Measurements from ENCODE around the gene PLXNA4.

- TF ChIP-seq POLR2A (IDR thresholded peaks at IDR 0.05; ENCODE audit: low read depth, low read length), result no peak
- TF ChIP-seq POLR2AphosphoS5 (IDR thresholded peaks at IDR 0.05; ENCODE audit: low read depth, low read length), result no peak
These were observed 155.7 kb downstream of the PLXNA4 start for GRCh38 chr7:132420527-132420926.
